ENCODE measurements around the gene NTM. TPM values are rescaled to one million over a fixed set of nuclear protein-coding genes. Genes with fewer than 3 reads are reported as not detected.

The NTM gene
- total RNA-seq, 1 experiment from 2014 or later: 8.6 TPM

GRCh38 chr11:131606811-131607335, 236.5 kb downstream of the NTM start:
- Histone ChIP-seq H3K27ac (ENCODE audit: low read depth, low read length, poor library complexity, severe bottlenecking) (no peak overlapping the region), H3K4me1 (ENCODE audit: insufficient read depth, low read length, poor library complexity, severe bottlenecking) (no peaks in the 10 kb centered on the region), H3K27me3 (replicated peaks; ENCODE audit: insufficient read depth, low read depth, low read length, poor library complexity) (peaks cover 33% of the 10 kb centered on the region), H3K9me3 (ENCODE audit: low read depth, low read length, poor library complexity, severe bottlenecking) (no peaks in the 10 kb centered on the region), H3K36me3 (ENCODE audit: insufficient read depth, low read length, poor library complexity, severe bottlenecking) (no peaks in the 10 kb centered on the region), H3K4me3 (ENCODE audit: low read depth, low read length, poor library complexity, severe bottlenecking) (no peak overlapping the region)
- no TSS peak for BruUV-seq (replicated peaks)
- POLR2A ChIA-PET (ENCODE audit: low non-redundant PET): no interaction called here
- CTCF ChIA-PET: no interaction called here
- intact Hi-C loops (cut with micrococcal nuclease; ENCODE audit: unreplicated experiment): no loop called here
- TF ChIP-seq EZH2 (IDR thresholded peaks at IDR 0.05; ENCODE audit: borderline replicate concordance, low read depth, low read length, poor library complexity, severe bottlenecking) (no peak), CTCF (conservative IDR thresholded peaks at IDR 0.05; ENCODE audit: low read depth, low read length) (no peak)
- DNase-seq (ENCODE audit: low spot score): no peak

- Histone ChIP-seq H3K4me3 (ENCODE audit: low read depth, low read length, poor library complexity, severe bottlenecking) (no peak overlapping the region), H3K36me3 (ENCODE audit: insufficient read depth, low read length, poor library complexity, severe bottlenecking) (no peaks in the 10 kb centered on the region), H3K4me1 (ENCODE audit: insufficient read depth, low read length, poor library complexity, severe bottlenecking) (no peaks in the 10 kb centered on the region), H3K27ac (ENCODE audit: low read depth, low read length, poor library complexity, severe bottlenecking) (no peak overlapping the region), H3K9me3 (ENCODE audit: low read depth, low read length, poor library complexity, severe bottlenecking) (peaks cover 2% of the 10 kb centered on the region), H3K27me3 (replicated peaks; ENCODE audit: insufficient read depth, low read depth, low read length, poor library complexity) (peaks cover 30% of the 10 kb centered on the region)
- ChIA-PET CTCF (no interaction called here), POLR2A (ENCODE audit: low non-redundant PET) (no interaction called here)
- intact Hi-C loops (cut with micrococcal nuclease; ENCODE audit: unreplicated experiment): no loop called here
- no peak for TF ChIP-seq EZH2 (IDR thresholded peaks at IDR 0.05; ENCODE audit: borderline replicate concordance, low read depth, low read length, poor library complexity, severe bottlenecking)
- TF ChIP-seq CTCF (conservative IDR thresholded peaks at IDR 0.05; ENCODE audit: low read depth, low read length): no peak
- no TSS peak for BruUV-seq (replicated peaks)
- peak; percentile 40 for DNase-seq (ENCODE audit: low spot score)
Measured at GRCh38 chr11:131609337-131609736, 238.9 kb downstream of the NTM start.

- H3K4me3 ChIP-seq (ENCODE audit: low read depth, low read length, poor library complexity, severe bottlenecking): no peak overlapping the region
- intact Hi-C loops (cut with micrococcal nuclease; ENCODE audit: unreplicated experiment): no loop called here
- no peak overlapping the region for H3K27ac ChIP-seq (ENCODE audit: low read depth, low read length, poor library complexity, severe bottlenecking)
- H3K27me3 ChIP-seq (replicated peaks; ENCODE audit: insufficient read depth, low read depth, low read length, poor library complexity): peaks cover 30% of the 10 kb centered on the region
- no peaks in the 10 kb centered on the region for H3K36me3 ChIP-seq (ENCODE audit: insufficient read depth, low read length, poor library complexity, severe bottlenecking)
- no TSS peak for BruUV-seq (replicated peaks)
- CTCF ChIA-PET: no interaction called here
- DNase-seq (ENCODE audit: low spot score): no peak
- H3K4me1 ChIP-seq (ENCODE audit: insufficient read depth, low read length, poor library complexity, severe bottlenecking): no peaks in the 10 kb centered on the region
- peaks cover 2% of the 10 kb centered on the region for H3K9me3 ChIP-seq (ENCODE audit: low read depth, low read length, poor library complexity, severe bottlenecking)
- TF ChIP-seq CTCF (conservative IDR thresholded peaks at IDR 0.05; ENCODE audit: low read depth, low read length) (no peak), EZH2 (IDR thresholded peaks at IDR 0.05; ENCODE audit: borderline replicate concordance, low read depth, low read length, poor library complexity, severe bottlenecking) (no peak)
- POLR2A ChIA-PET (ENCODE audit: low non-redundant PET): no interaction called here
Measured at GRCh38 chr11:131609921-131610320, 239.5 kb downstream of the NTM start.
